Stimulated activated CD8-positive, alpha-beta memory T cell treated with anti-CD3 and anti-CD28 coated beads, Interleukin-2, amount 100 ng/mL, for 1 hour (primary cell): ENCODE results near the gene FBXL4.
"Not testable (repeated sequence)": the region's sequence is repeated elsewhere in the genome, so short reads cannot be mapped to it uniquely, and the experiment has no call there.

Experiments
- DNase-seq, 2 donors: peaks; one replicate each; pipeline ENCODE4 v3.0.0-alpha.2; 2020; ENCODE audit warnings: low read depth in 2 of 2

Gene FBXL4

GRCh38 chr6:98945311-98946115 lies 2.2 kb downstream of the FBXL4 start:
- DNase-seq, result no peak

- no peak for DNase-seq
Measured at GRCh38 chr6:98944598-98945081, 3.1 kb downstream of the FBXL4 start.

GRCh38 chr6:98944168-98944567 lies 3.6 kb downstream of the FBXL4 start:
- no peak for DNase-seq

- DNase-seq, result no peak
Measured at GRCh38 chr6:98942263-98942803, 5.4 kb downstream of the FBXL4 start.

- DNase-seq, result no peak
Measured at GRCh38 chr6:98941319-98941718, 6.4 kb downstream of the FBXL4 start.

- no peak for DNase-seq
Measured at GRCh38 chr6:98937351-98937750, 10.4 kb downstream of the FBXL4 start.

GRCh38 chr6:98932381-98932780 lies 15.4 kb downstream of the FBXL4 start:
- no peak for DNase-seq

GRCh38 chr6:98931696-98932095 lies 16.1 kb downstream of the FBXL4 start:
- DNase-seq, result no peak

GRCh38 chr6:98929498-98930060 lies 18.2 kb downstream of the FBXL4 start:
- no peak for DNase-seq

- DNase-seq, result no peak
Measured at GRCh38 chr6:98928688-98929087, 19.1 kb downstream of the FBXL4 start.

GRCh38 chr6:98927534-98927933 lies 20.2 kb downstream of the FBXL4 start:
- DNase-seq, result no peak

GRCh38 chr6:98925831-98926230 lies 21.9 kb downstream of the FBXL4 start:
- DNase-seq, result no peak

GRCh38 chr6:98924647-98925046 lies 23.1 kb downstream of the FBXL4 start:
- DNase-seq, result no peak

GRCh38 chr6:98920904-98921431 lies 26.8 kb downstream of the FBXL4 start:
- no peak for DNase-seq

GRCh38 chr6:98910946-98911345 lies 36.8 kb downstream of the FBXL4 start:
- not testable (repeated sequence) for DNase-seq

- DNase-seq, result no peak
Measured at GRCh38 chr6:98909236-98909635, 38.5 kb downstream of the FBXL4 start.

GRCh38 chr6:98906342-98906741 lies 41.4 kb downstream of the FBXL4 start:
- not testable (repeated sequence) for DNase-seq

GRCh38 chr6:98905759-98906158 lies 42.0 kb downstream of the FBXL4 start:
- no peak for DNase-seq

GRCh38 chr6:98904096-98904495 lies 43.6 kb downstream of the FBXL4 start:
- DNase-seq, result no peak

GRCh38 chr6:98900706-98901105 lies 47.0 kb downstream of the FBXL4 start:
- DNase-seq, result no peak

GRCh38 chr6:98894810-98895209 lies 52.9 kb downstream of the FBXL4 start:
- DNase-seq, result no peak

- DNase-seq, result no peak
Measured at GRCh38 chr6:98887650-98888049, 60.1 kb downstream of the FBXL4 start.

- no peak for DNase-seq
Measured at GRCh38 chr6:98885330-98885729, 62.4 kb downstream of the FBXL4 start.
